ENCODE results near the gene BDNF. TPM values are rescaled to one million over a fixed set of nuclear protein-coding genes. Genes with fewer than 3 reads are reported as not detected.

The BDNF gene
- total RNA-seq, 1 experiment from 2014 or later = 17.5 TPM

Other genes with a start within 250 kb of the BDNF start
- gene LGR4, start 227.7 kb downstream of the BDNF start, total RNA-seq (2014; rRNA removed; shearing (Covaris generic)) = 10.0 and 10.1 TPM in 2 replicates
- gene LIN7C, start 193.7 kb downstream of the BDNF start, total RNA-seq (2014; rRNA removed; shearing (Covaris generic)) = 61.4 and 73.3 TPM in 2 replicates

All from A172 (cell line).